Activated effector memory CD4-positive, alpha-beta T cell treated with Interleukin-2 at 50 U/mL for 16 hours (primary cell): ENCODE results near the gene ARNT2.
"Not testable (repeated sequence)": the region's sequence is repeated elsewhere in the genome, so short reads cannot be mapped to it uniquely, and the experiment has no call there.

ENCODE experiments used
- DNase-seq: peaks from one replicate; pipeline ENCODE4 v3.0.0-alpha.2; 2020

Gene ARNT2

GRCh38 chr15:80633221-80633620, 229.0 kb downstream of the ARNT2 start:
- DNase-seq = no peak

- DNase-seq = no peak
Observed at GRCh38 chr15:80635953-80636352, 231.8 kb downstream of the ARNT2 start.

GRCh38 chr15:80636675-80637074, 232.5 kb downstream of the ARNT2 start:
- DNase-seq = no peak

- no peak for DNase-seq
Observed at GRCh38 chr15:80637747-80638146, 233.6 kb downstream of the ARNT2 start.

GRCh38 chr15:80638553-80639167, 234.5 kb downstream of the ARNT2 start:
- DNase-seq = no peak

- DNase-seq = no peak
Observed at GRCh38 chr15:80639168-80639555, 235.0 kb downstream of the ARNT2 start.

GRCh38 chr15:80640531-80641121, 236.4 kb downstream of the ARNT2 start:
- no peak for DNase-seq

- no peak for DNase-seq
Observed at GRCh38 chr15:80641384-80641783, 237.2 kb downstream of the ARNT2 start.

GRCh38 chr15:80643431-80643951, 239.3 kb downstream of the ARNT2 start:
- no peak for DNase-seq

GRCh38 chr15:80645494-80646065, 241.4 kb downstream of the ARNT2 start:
- no peak for DNase-seq

- DNase-seq = not testable (repeated sequence)
Observed at GRCh38 chr15:80647424-80647823, 243.2 kb downstream of the ARNT2 start.
